K562 (cell line): ENCODE measurements around the gene GPN1. TPM values are rescaled to one million over a fixed set of nuclear protein-coding genes. Genes with fewer than 3 reads are reported as not detected.

Source experiments
- BMI1 ChIP-seq: fragments of 150-350 bp; IDR thresholded peaks from 2 replicates; pipeline ENCODE4 v1.6.1; 2014; ENCODE audit warnings: low read length
- CBX2 ChIP-seq: fragments of 200-600 bp; sonication (generic); IDR thresholded peaks from one replicate; pipeline ENCODE4 v1.6.1; 2012; ENCODE audit warnings: mild to moderate bottlenecking, low read length, inconsistent platforms; ENCODE audit not compliant: insufficient read depth, poor library complexity, severe bottlenecking
- DPF2 ChIP-seq: fragments of 450-650 bp; IDR thresholded peaks from 2 replicates; pipeline ENCODE4 v1.6.1; 2016
- MYBL2 ChIP-seq, 2 experiments: fragments of 450-650 bp in 1 of 2; sonication (generic) in 1 of 2; formaldehyde crosslinking in 1 of 2; IDR thresholded peaks; 2 replicates each; pipeline versions ENCODE4 v1.6.1 to v1.8.1; 2017 to 2022; ENCODE audit warnings: borderline replicate concordance in 1 of 2, inconsistent platforms in 1 of 2, low read depth in 1 of 2, mild to moderate bottlenecking in 1 of 2, missing genetic modification reagents in 1 of 2, moderate library complexity in 1 of 2
- PATZ1 ChIP-seq: fragments of 250-450 bp; sonication (Bioruptor Pico); IDR thresholded peaks from 2 replicates; pipeline ENCODE4 v1.5.0; 2020; ENCODE audit warnings: mild to moderate bottlenecking, borderline replicate concordance
- POLR2H ChIP-seq: IDR thresholded peaks from 2 replicates; pipeline ENCODE4 v1.6.1; 2016; ENCODE audit warnings: missing genetic modification characterization, low read depth, mild to moderate bottlenecking, control low read depth, missing compliant biosample characterization, moderate library complexity
- PTBP1 ChIP-seq: fragments of 200-400 bp; formaldehyde crosslinking; IDR thresholded peaks from 2 replicates; pipeline ENCODE4 v1.6.1; 2017; ENCODE audit warnings: low read depth, low read length
- SAP30 ChIP-seq: fragments of 200-600 bp; sonication (generic); IDR thresholded peaks from 2 replicates; pipeline ENCODE4 v1.6.1; 2012; ENCODE audit warnings: borderline replicate concordance, low read depth, mild to moderate bottlenecking, moderate library complexity, low read length, control low read depth, inconsistent platforms; ENCODE audit not compliant: insufficient read depth, poor library complexity, severe bottlenecking
- ZBTB40 ChIP-seq, 2 experiments: fragments of 450-650 bp in 1 of 2; sonication (generic) in 1 of 2; formaldehyde crosslinking in 1 of 2; IDR thresholded peaks; 2 replicates each; pipeline versions ENCODE4 v1.7.1 to v1.9.0; 2016 to 2022; ENCODE audit warnings: inconsistent platforms in 1 of 2, mild to moderate bottlenecking in 1 of 2, missing genetic modification reagents in 1 of 2
- ZBTB9 ChIP-seq: fragments of 450-650 bp; formaldehyde crosslinking; IDR thresholded peaks from 2 replicates; pipeline ENCODE4 v1.4.0; 2020; ENCODE audit warnings: mild to moderate bottlenecking, moderate library complexity
- ZNF584 ChIP-seq: fragments of 200-800 bp; sonication (Bioruptor generic); IDR thresholded peaks from 2 replicates; pipeline ENCODE4 v1.6.1; 2016; ENCODE audit warnings: low read depth, mild to moderate bottlenecking, missing genetic modification characterization, missing compliant biosample characterization
- ZNF79 ChIP-seq: fragments of 250-450 bp; sonication (Bioruptor Pico); IDR thresholded peaks from 2 replicates; pipeline ENCODE4 v1.4.0; 2020; ENCODE audit warnings: low read depth, mild to moderate bottlenecking, moderate library complexity
- polyA plus RNA-seq, 8 experiments: library from polyadenylated mRNA; depleted of rRNA in 4 of 8; stranded (reverse) in 5 of 8; unstranded in 3 of 8; fragments of >200 nt; fragmentation: Nextera tagmentation in 2 of 8; fragmentation: Illumina TruSeq in 1 of 8; extraction: Ambion mirVana in 2 of 8; extraction: Trizol in 1 of 8; gene quantifications; 2 replicates each; pipeline versions ENCODE4 v1.2.1 to v1.2.3, GENCODE V29; 2011 to 2014; ENCODE audit warnings: inconsistent platforms in 1 of 8, missing spikeins in 1 of 8
- total RNA-seq, 7 experiments: library from RNA; depleted of rRNA in 6 of 7; stranded (reverse); fragments of >200 nt in 6 of 7; fragmentation: Illumina TruSeq in 2 of 7; extraction: Trizol in 2 of 7; gene quantifications; 2 replicates each; pipeline versions ENCODE4 v1.2.1 to v1.2.3, GENCODE V29; 2011 to 2021; ENCODE audit warnings: low replicate concordance in 1 of 7

GPN1 gene
- total and polyA plus RNA-seq, 9 of the 15 experiments (the other 6 are each of a cell fraction or from before 2014, with no cell fraction given), result 23.4 to 171 (median 48.2) TPM

GRCh38 chr2:27628767-27629709, at the start of gene GPN1, which contains the start of gene CCDC121 (continued):
- TF ChIP-seq POLR2H, result peak; percentile 70
- TF ChIP-seq CBX2, result no peak
- no peak for TF ChIP-seq SAP30
- no peak for TF ChIP-seq DPF2
- 0 out of 2 replicates have a peak, but pooled peaks have one; percentile 47 for TF ChIP-seq BMI1
- no peak for TF ChIP-seq PATZ1
- no peak for TF ChIP-seq MYBL2 (IDR thresholded peaks at IDR 0.05; ENCODE audit: low read depth)
- TF ChIP-seq MYBL2 (CRISPR knock-in tag; IDR thresholded peaks at IDR 0.05; ENCODE audit: borderline replicate concordance), result no peak
- no peak for TF ChIP-seq ZNF584 (CRISPR knock-in tag)
- TF ChIP-seq ZBTB9, result no peak
- TF ChIP-seq ZNF79 (CRISPR knock-in tag), result no peak
- TF ChIP-seq ZBTB40 (IDR thresholded peaks at IDR 0.05), result peak; percentile 86
- no peak for TF ChIP-seq ZBTB40 (CRISPR knock-in tag; IDR thresholded peaks at IDR 0.05)
- no peak for TF ChIP-seq PTBP1
